PFSK-1 (cell line): ENCODE results near the gene PPP1R10.
A peak's percentile ranks its signal among the peaks of the same experiment; 100 is the strongest.

Experiments used
- FOXP2 ChIP-seq: optimal IDR thresholded peaks from 2 replicates; pipeline ENCODE3; 2011; ENCODE audit warnings: borderline replicate concordance, control low read depth, inconsistent platforms; ENCODE audit not compliant: insufficient read depth; ENCODE audit errors: extremely low read length, extremely low read depth
- POLR2AphosphoS5 ChIP-seq: IDR thresholded peaks from 2 replicates; pipeline ENCODE4 v1.6.1; 2012; ENCODE audit warnings: low read depth, mild to moderate bottlenecking, control low read depth, low read length, moderate library complexity
- REST ChIP-seq, 2 experiments: IDR thresholded peaks; 2 replicates each; pipeline versions ENCODE4 v1.6.1 to v1.8.0; 2011 to 2012; ENCODE audit warnings: low read depth in 2 of 2, low read length in 2 of 2, control low read depth in 1 of 2, inconsistent platforms in 1 of 2, mild to moderate bottlenecking in 1 of 2, moderate library complexity in 1 of 2; ENCODE audit not compliant: insufficient read depth in 1 of 2
- SIN3A ChIP-seq: IDR thresholded peaks from 2 replicates; pipeline ENCODE4 v1.6.1; 2012; ENCODE audit warnings: mild to moderate bottlenecking, low read length, moderate library complexity, borderline replicate concordance; ENCODE audit not compliant: insufficient read depth
- TAF1 ChIP-seq: IDR thresholded peaks from 2 replicates; pipeline ENCODE4 v1.6.1; 2012; ENCODE audit warnings: low read length, control low read depth, borderline replicate concordance; ENCODE audit not compliant: insufficient read depth

The PPP1R10 gene

GRCh38 chr6:30578051-30578450 is 39.0 kb downstream of the PPP1R10 start:
- TF ChIP-seq REST (IDR thresholded peaks at IDR 0.05; ENCODE audit: insufficient read depth in 1 of 2, low read depth in 2 of 2, low read length in 2 of 2) (no peak), TAF1 (no peak), SIN3A (no peak), POLR2AphosphoS5 (no peak), FOXP2 (no peak)

GRCh38 chr6:30573113-30573512 is 43.9 kb downstream of the PPP1R10 start:
- TF ChIP-seq POLR2AphosphoS5: no peak
- TF ChIP-seq FOXP2: no peak
- no peak for TF ChIP-seq TAF1
- TF ChIP-seq SIN3A: no peak
- no peak for TF ChIP-seq REST (IDR thresholded peaks at IDR 0.05; ENCODE audit: insufficient read depth in 1 of 2, low read depth in 2 of 2, low read length in 2 of 2)

GRCh38 chr6:30572148-30572547 is 44.9 kb downstream of the PPP1R10 start:
- TF ChIP-seq REST (IDR thresholded peaks at IDR 0.05; ENCODE audit: insufficient read depth in 1 of 2, low read depth in 2 of 2, low read length in 2 of 2) (no peak), FOXP2 (no peak), POLR2AphosphoS5 (no peak), TAF1 (no peak), SIN3A (no peak)

- TF ChIP-seq SIN3A (no peak), REST (IDR thresholded peaks at IDR 0.05; ENCODE audit: insufficient read depth in 1 of 2, low read depth in 2 of 2, low read length in 2 of 2) (no peak), FOXP2 (no peak), POLR2AphosphoS5 (no peak), TAF1 (no peak)
Observed at GRCh38 chr6:30571762-30572082, 45.3 kb downstream of the PPP1R10 start.

- TF ChIP-seq TAF1 (peak; percentile 67; the same call in 1 of the 2 replicates), FOXP2 (peak; percentile 100), POLR2AphosphoS5 (peak; percentile 99), SIN3A (0 out of 2 replicates have a peak, but pooled peaks have one; percentile 40), REST (IDR thresholded peaks at IDR 0.05; ENCODE audit: insufficient read depth in 1 of 2, low read depth in 2 of 2, low read length in 2 of 2) (0 out of 4 replicates have a peak, but pooled peaks of 1 of the 2 experiments have one; percentile 33)
Observed at GRCh38 chr6:30571075-30571761, 45.8 kb downstream of the PPP1R10 start, which contains the start of gene ABCF1. Gene ABCF1 (plus strand): TSS chr6:30571442. CDS start chr6:30571488, 46 bp downstream.
